H9 (cell line): Measurements from ENCODE around the gene LRRN4. TPM values are rescaled to one million over a fixed set of nuclear protein-coding genes. Genes with fewer than 3 reads are reported as not detected.

Experiments used
- DNase-seq: peaks from one replicate; pipeline ENCODE4 v3.0.0-alpha.2; 2017
- H2AFZ ChIP-seq: one replicate; pipeline ENCODE4 v1.6.1; 2013; ENCODE audit warnings: mild to moderate bottlenecking, low read length, control low read depth, moderate library complexity
- H2AK5ac ChIP-seq: 2 replicates; pipeline ENCODE4 v1.6.1; 2013; ENCODE audit warnings: low read length, control low read depth, mixed read lengths; ENCODE audit not compliant: insufficient read length
- H2BK120ac ChIP-seq: one replicate; pipeline ENCODE4 v1.6.1; 2013; ENCODE audit warnings: low read depth, mild to moderate bottlenecking, low read length, control low read depth, inconsistent platforms; ENCODE audit not compliant: poor library complexity, severe bottlenecking
- H2BK12ac ChIP-seq: 2 replicates; pipeline ENCODE4 v1.6.1; 2013; ENCODE audit warnings: low read length, control low read depth, mixed read lengths, low read depth; ENCODE audit not compliant: insufficient read length
- H2BK15ac ChIP-seq: 2 replicates; pipeline ENCODE4 v1.6.1; 2013; ENCODE audit warnings: low read depth, low read length, control low read depth
- H2BK20ac ChIP-seq: one replicate; pipeline ENCODE4 v1.6.1; 2013; ENCODE audit warnings: low read depth, mild to moderate bottlenecking, low read length, control low read depth, inconsistent platforms; ENCODE audit not compliant: poor library complexity, severe bottlenecking
- H2BK5ac ChIP-seq: 2 replicates; pipeline ENCODE4 v1.6.1; 2013; ENCODE audit warnings: low read length, control low read depth, mixed read lengths; ENCODE audit not compliant: insufficient read length
- H3K14ac ChIP-seq: 2 replicates; pipeline ENCODE4 v1.6.1; 2013; ENCODE audit warnings: low read length, control low read depth; ENCODE audit not compliant: insufficient read depth
- H3K18ac ChIP-seq: 2 replicates; pipeline ENCODE4 v1.6.1; 2013; ENCODE audit warnings: low read depth, mild to moderate bottlenecking, mixed read lengths, low read length, control low read depth; ENCODE audit not compliant: insufficient read length
- H3K23ac ChIP-seq: 2 replicates; pipeline ENCODE4 v1.6.1; 2013; ENCODE audit warnings: low read length, control low read depth, mixed read lengths, low read depth; ENCODE audit not compliant: insufficient read length
- H3K23me2 ChIP-seq: 2 replicates; pipeline ENCODE4 v1.6.1; 2013; ENCODE audit warnings: low read depth, mild to moderate bottlenecking, mixed read lengths, low read length, control low read depth; ENCODE audit not compliant: insufficient read length, poor library complexity, severe bottlenecking
- H3K27ac ChIP-seq: 2 replicates; pipeline ENCODE4 v1.5.1; 2013; ENCODE audit warnings: low read length, control low read depth, mixed read lengths, low read depth; ENCODE audit not compliant: insufficient read length
- H3K27me3 ChIP-seq: 2 replicates; pipeline ENCODE4 v1.6.1; 2013; ENCODE audit warnings: low read length, control low read depth, inconsistent platforms; ENCODE audit not compliant: insufficient read depth
- H3K4ac ChIP-seq: 2 replicates; pipeline ENCODE4 v1.6.1; 2013; ENCODE audit warnings: low read depth, mild to moderate bottlenecking, control low read depth, inconsistent platforms, low read length, moderate library complexity
- H3K4me1 ChIP-seq: 2 replicates; pipeline ENCODE4 v1.6.1; 2013; ENCODE audit warnings: low read length, control low read depth, inconsistent platforms; ENCODE audit not compliant: insufficient read depth
- H3K4me2 ChIP-seq: 2 replicates; pipeline ENCODE4 v1.6.1; 2013; ENCODE audit warnings: low read length, control low read depth, mixed read lengths; ENCODE audit not compliant: insufficient read length, insufficient read depth
- H3K56ac ChIP-seq: 2 replicates; pipeline ENCODE4 v1.6.1; 2013; ENCODE audit warnings: low read depth, mild to moderate bottlenecking, mixed read lengths, low read length, control low read depth; ENCODE audit not compliant: insufficient read length
- H3K79me1 ChIP-seq: 2 replicates; pipeline ENCODE4 v1.6.1; 2013; ENCODE audit warnings: low read depth, mild to moderate bottlenecking, moderate library complexity, low read length, control low read depth, inconsistent platforms; ENCODE audit not compliant: insufficient read depth, poor library complexity, severe bottlenecking
- H3K79me2 ChIP-seq: 2 replicates; pipeline ENCODE4 v1.6.1; 2013; ENCODE audit warnings: low read length, control low read depth, inconsistent platforms; ENCODE audit not compliant: insufficient read depth
- H3K9ac ChIP-seq: 2 replicates; pipeline ENCODE4 v1.6.1; 2013; ENCODE audit warnings: low read length, control low read depth, mixed read lengths; ENCODE audit not compliant: insufficient read length; ENCODE audit errors: extremely low read depth
- H3K9me3 ChIP-seq: one replicate; pipeline ENCODE4 v1.6.1; 2013; ENCODE audit warnings: low read depth, low read length, inconsistent platforms; ENCODE audit not compliant: control insufficient read depth
- H3T11ph ChIP-seq: one replicate; pipeline ENCODE4 v1.6.1; 2013; ENCODE audit warnings: mild to moderate bottlenecking, low read length, control low read depth, inconsistent platforms
- H4K20me1 ChIP-seq: one replicate; pipeline ENCODE4 v1.6.1; 2013; ENCODE audit not compliant: control insufficient read depth, insufficient read length, insufficient read depth
- H4K5ac ChIP-seq: 2 replicates; pipeline ENCODE4 v1.6.1; 2013; ENCODE audit warnings: low read depth, mild to moderate bottlenecking, mixed read lengths, low read length, control low read depth; ENCODE audit not compliant: insufficient read length
- H4K8ac ChIP-seq: replicated peaks from 2 replicates; pipeline ENCODE4 v1.6.1; 2013; ENCODE audit warnings: low read length, control low read depth, mixed read lengths, low read depth; ENCODE audit not compliant: insufficient read length
- H4K91ac ChIP-seq: 2 replicates; pipeline ENCODE4 v1.6.1; 2013; ENCODE audit warnings: low read depth, mild to moderate bottlenecking, moderate library complexity, mixed read lengths, low read length, control low read depth; ENCODE audit not compliant: insufficient read length
- H3K27ac Mint-ChIP-seq, 3 experiments: 2 replicates in 2 of 3; 3 replicates in 1 of 3; pipeline ENCODE4 v1.8.0; 2020 to 2021; ENCODE audit warnings: mixed read lengths in 3 of 3, mild to moderate bottlenecking in 1 of 3, moderate library complexity in 1 of 3
- H3K27me3 Mint-ChIP-seq: 2 replicates; pipeline ENCODE4 v1.8.0; 2021; ENCODE audit warnings: low read depth, mild to moderate bottlenecking, moderate library complexity, mixed read lengths
- H3K36me3 Mint-ChIP-seq, 3 experiments: 2 replicates in 2 of 3; 3 replicates in 1 of 3; pipeline ENCODE4 v1.8.0; 2020 to 2021; ENCODE audit warnings: low read depth in 3 of 3, mixed read lengths in 3 of 3; ENCODE audit not compliant: insufficient read depth in 1 of 3
- H3K4me1 Mint-ChIP-seq, 2 experiments: 2 replicates each; pipeline ENCODE4 v1.8.0; 2020; ENCODE audit warnings: mixed read lengths in 2 of 2
- H3K4me3 Mint-ChIP-seq, 2 experiments: 2 replicates in 1 of 2; 3 replicates in 1 of 2; pipeline ENCODE4 v1.8.0; 2020 to 2021; ENCODE audit warnings: mild to moderate bottlenecking in 2 of 2, mixed read lengths in 2 of 2, moderate library complexity in 1 of 2
- H3K9me3 Mint-ChIP-seq, 2 experiments: 2 replicates in 1 of 2; 3 replicates in 1 of 2; pipeline ENCODE4 v1.8.0; 2020; ENCODE audit warnings: mild to moderate bottlenecking in 2 of 2, mixed read lengths in 2 of 2, moderate library complexity in 1 of 2
- CTCF ChIP-seq: fragments of 200-600 bp; sonication (generic); conservative IDR thresholded peaks from 3 replicates; pipeline ENCODE4 v1.8.0; 2021; ENCODE audit warnings: antibody characterized with exemption, mild to moderate bottlenecking
- total RNA-seq: library from RNA; stranded (reverse); gene quantifications from 2 replicates; pipeline ENCODE4 v1.2.1, GENCODE V29; 2021

Gene LRRN4
- total RNA-seq, 1 experiment from 2014 or later = 0.22 TPM

GRCh38 chr20:6017467-6017866, 36.4 kb downstream of the LRRN4 start:
- H3K18ac ChIP-seq = no peak overlapping the region
- no peak overlapping the region for H4K91ac ChIP-seq
- H3K23me2 ChIP-seq = no peaks in the 10 kb centered on the region
- H3K4me3 Mint-ChIP-seq = no peak overlapping the region
- no peaks in the 10 kb centered on the region for H4K20me1 ChIP-seq
- no peak overlapping the region for H2AFZ ChIP-seq
- H2BK15ac ChIP-seq = no peak overlapping the region
- H2BK20ac ChIP-seq = no peak overlapping the region
- H3K9me3 ChIP-seq = no peaks in the 10 kb centered on the region
- no peaks in the 10 kb centered on the region for H3K4me1 Mint-ChIP-seq
- TF ChIP-seq CTCF = no peak
- no peaks in the 10 kb centered on the region for H3K4me1 ChIP-seq
- H2BK120ac ChIP-seq = no peak overlapping the region
- H3K9ac ChIP-seq = no peak overlapping the region
- H4K5ac ChIP-seq = no peak overlapping the region
- no peak overlapping the region for H2BK12ac ChIP-seq
- H3K23ac ChIP-seq = no peak overlapping the region
- no peak overlapping the region for H3T11ph ChIP-seq
- H3K27ac Mint-ChIP-seq = no peak overlapping the region
- H3K79me2 ChIP-seq = no peaks in the 10 kb centered on the region
- H3K79me1 ChIP-seq = peaks cover 3% of the 10 kb centered on the region
- H3K4me2 ChIP-seq = no peak overlapping the region
- no peak overlapping the region for H2BK5ac ChIP-seq
- no peaks in the 10 kb centered on the region for H3K27me3 ChIP-seq
- no peaks in the 10 kb centered on the region for H3K9me3 Mint-ChIP-seq
- no peak overlapping the region for H3K27ac ChIP-seq
- no peak overlapping the region for H4K8ac ChIP-seq
- no peak overlapping the region for H2AK5ac ChIP-seq
- no peak overlapping the region for H3K56ac ChIP-seq
- peaks cover 19 to 50% (median 36%) of the 10 kb centered on the region in 3 experiments; a peak in 6 of 7 replicates for H3K36me3 Mint-ChIP-seq
- H3K14ac ChIP-seq = no peak overlapping the region
- DNase-seq = no peak
- no peaks in the 10 kb centered on the region for H3K27me3 Mint-ChIP-seq
- no peak overlapping the region for H3K4ac ChIP-seq
